ENCODE data around the gene MARCHF3. TPM values are rescaled to one million over a fixed set of nuclear protein-coding genes. Genes with fewer than 3 reads are reported as not detected.

Gene MARCHF3
- total and polyA plus RNA-seq, 2 donors (not counting 1 experiment from before 2014, with no cell fraction given): 8.6 to 11.6 TPM

GRCh38 chr5:126831156-126831555, 199.2 kb downstream of the MARCHF3 start:
- H3K27me3 ChIP-seq (ENCODE audit: control insufficient read depth, insufficient read depth, low read length): no peaks in the 10 kb centered on the region
- H3K36me3 ChIP-seq (ENCODE audit: control insufficient read depth, insufficient read depth, low read length): peaks cover 6% of the 10 kb centered on the region
- no peak overlapping the region for H3K4me2 ChIP-seq (ENCODE audit: extremely low read depth, insufficient read depth, low read length)
- no peaks in the 10 kb centered on the region for H4K20me1 ChIP-seq (ENCODE audit: control insufficient read depth, extremely low read depth, insufficient read depth, low read length)
- TF ChIP-seq CTCF (conservative IDR thresholded peaks at IDR 0.05 in 1 of 2, IDR thresholded peaks at IDR 0.05 in 1 of 2; ENCODE audit: low read depth in 1 of 2, low read length in 2 of 2) (no peak), EZH2 (IDR thresholded peaks at IDR 0.05; ENCODE audit: low read length, missing control alignments) (no peak)
- no peaks in the 10 kb centered on the region for H3K4me1 ChIP-seq (ENCODE audit: control insufficient read depth, extremely low read depth, insufficient read depth, low read length)
- H3K79me2 ChIP-seq (ENCODE audit: control insufficient read depth, insufficient read depth, low read length): peaks cover 1% of the 10 kb centered on the region
- H3K27ac ChIP-seq (ENCODE audit: insufficient read depth, low read length): no peak overlapping the region
- no peak overlapping the region for H2AFZ ChIP-seq (ENCODE audit: low read length)
- DNase-seq (ENCODE audit: low read depth in 2 of 2): no peak
- H3K9me3 ChIP-seq (ENCODE audit: control insufficient read depth, insufficient read depth, low read depth, low read length): no peaks in the 10 kb centered on the region
- no peak overlapping the region for H3K4me3 ChIP-seq (replicated peaks in 1 of 4; ENCODE audit: control extremely low read depth in 1 of 4, insufficient read depth in 1 of 4, low read depth in 3 of 4, low read length in 4 of 4)
- H3K9ac ChIP-seq (ENCODE audit: insufficient read depth, low read length): no peak overlapping the region

- no peak overlapping the region for H3K27ac ChIP-seq (ENCODE audit: insufficient read depth, low read length)
- no peaks in the 10 kb centered on the region for H4K20me1 ChIP-seq (ENCODE audit: control insufficient read depth, extremely low read depth, insufficient read depth, low read length)
- peaks cover 1% of the 10 kb centered on the region for H3K79me2 ChIP-seq (ENCODE audit: control insufficient read depth, insufficient read depth, low read length)
- H3K4me1 ChIP-seq (ENCODE audit: control insufficient read depth, extremely low read depth, insufficient read depth, low read length): no peaks in the 10 kb centered on the region
- no peaks in the 10 kb centered on the region for H3K9me3 ChIP-seq (ENCODE audit: control insufficient read depth, insufficient read depth, low read depth, low read length)
- H3K9ac ChIP-seq (ENCODE audit: insufficient read depth, low read length): no peak overlapping the region
- no peaks in the 10 kb centered on the region for H3K27me3 ChIP-seq (ENCODE audit: control insufficient read depth, insufficient read depth, low read length)
- peaks cover 6% of the 10 kb centered on the region for H3K36me3 ChIP-seq (ENCODE audit: control insufficient read depth, insufficient read depth, low read length)
- H2AFZ ChIP-seq (ENCODE audit: low read length): no peak overlapping the region
- no peak for TF ChIP-seq EZH2 (IDR thresholded peaks at IDR 0.05; ENCODE audit: low read length, missing control alignments)
- no peak overlapping the region for H3K4me3 ChIP-seq (replicated peaks in 1 of 4; ENCODE audit: control extremely low read depth in 1 of 4, insufficient read depth in 1 of 4, low read depth in 3 of 4, low read length in 4 of 4)
- DNase-seq (ENCODE audit: low read depth in 2 of 2): no peak
- no peak overlapping the region for H3K4me2 ChIP-seq (ENCODE audit: extremely low read depth, insufficient read depth, low read length)
Observed at GRCh38 chr5:126830061-126830460, 200.3 kb downstream of the MARCHF3 start.

- Histone ChIP-seq H3K9me3 (ENCODE audit: control insufficient read depth, insufficient read depth, low read depth, low read length) (no peaks in the 10 kb centered on the region), H3K4me3 (replicated peaks in 1 of 4; ENCODE audit: control extremely low read depth in 1 of 4, insufficient read depth in 1 of 4, low read depth in 3 of 4, low read length in 4 of 4) (no peak overlapping the region), H3K27ac (ENCODE audit: insufficient read depth, low read length) (no peak overlapping the region), H3K4me1 (ENCODE audit: control insufficient read depth, extremely low read depth, insufficient read depth, low read length) (no peaks in the 10 kb centered on the region), H3K27me3 (ENCODE audit: control insufficient read depth, insufficient read depth, low read length) (no peaks in the 10 kb centered on the region), H2AFZ (ENCODE audit: low read length) (no peak overlapping the region), H3K4me2 (ENCODE audit: extremely low read depth, insufficient read depth, low read length) (no peak overlapping the region), H4K20me1 (ENCODE audit: control insufficient read depth, extremely low read depth, insufficient read depth, low read length) (no peaks in the 10 kb centered on the region), H3K36me3 (ENCODE audit: control insufficient read depth, insufficient read depth, low read length) (peaks cover 5% of the 10 kb centered on the region), H3K79me2 (ENCODE audit: control insufficient read depth, insufficient read depth, low read length) (peaks cover 1% of the 10 kb centered on the region), H3K9ac (ENCODE audit: insufficient read depth, low read length) (no peak overlapping the region)
- TF ChIP-seq CTCF (conservative IDR thresholded peaks at IDR 0.05 in 1 of 2, IDR thresholded peaks at IDR 0.05 in 1 of 2; ENCODE audit: low read depth in 1 of 2, low read length in 2 of 2) (no peak), EZH2 (IDR thresholded peaks at IDR 0.05; ENCODE audit: low read length, missing control alignments) (no peak)
- no peak for DNase-seq (ENCODE audit: low read depth in 2 of 2)
Observed at GRCh38 chr5:126829098-126829497, 201.3 kb downstream of the MARCHF3 start.

Data from fibroblast of lung (primary cell).